ENCODE measurements around the gene GAPVD1. TPM values are rescaled to one million over a fixed set of nuclear protein-coding genes. Genes with fewer than 3 reads are reported as not detected.
"Not testable (repeated sequence)": the region's sequence is repeated elsewhere in the genome, so short reads cannot be mapped to it uniquely, and the experiment has no call there.

The GAPVD1 gene
- total RNA-seq, 1 donor, result 88.9 TPM

GRCh38 chr9:125258160-125258785 is 3.4 kb upstream of the GAPVD1 start:
- no peak overlapping the region for H3K4me3 ChIP-seq (ENCODE audit: low read depth, low read length)
- no peak for DNase-seq (ENCODE audit: low read depth)
- no peak for TF ChIP-seq CTCF (IDR thresholded peaks at IDR 0.05; ENCODE audit: insufficient read depth, low read depth, low read length)

GRCh38 chr9:125258832-125259534 is 2.6 kb upstream of the GAPVD1 start:
- H3K4me3 ChIP-seq (ENCODE audit: low read depth, low read length), result no peak overlapping the region
- TF ChIP-seq CTCF (IDR thresholded peaks at IDR 0.05; ENCODE audit: insufficient read depth, low read depth, low read length), result no peak
- no peak for DNase-seq (ENCODE audit: low read depth)

GRCh38 chr9:125260561-125260960 is 1.1 kb upstream of the GAPVD1 start:
- DNase-seq (ENCODE audit: low read depth), result peak; percentile 31

GRCh38 chr9:125262294-125262991 is 817 bp downstream of the GAPVD1 start:
- H3K4me3 ChIP-seq (ENCODE audit: low read depth, low read length), result peak overlapping the region; percentile 94
- TF ChIP-seq CTCF (IDR thresholded peaks at IDR 0.05; ENCODE audit: insufficient read depth, low read depth, low read length), result no peak
- DNase-seq (ENCODE audit: low read depth), result peak; percentile 24

More at GRCh38 chr9:125260561-125260960, 1.1 kb upstream of the GAPVD1 start:
- TF ChIP-seq CTCF (IDR thresholded peaks at IDR 0.05; ENCODE audit: insufficient read depth, low read depth, low read length), result no peak
- no peak overlapping the region for H3K4me3 ChIP-seq (ENCODE audit: low read depth, low read length)

GRCh38 chr9:125264068-125264467 is 2.4 kb downstream of the GAPVD1 start:
- not testable (repeated sequence) for DNase-seq (ENCODE audit: low read depth); H3K4me3 ChIP-seq (ENCODE audit: low read depth, low read length)

- no peak overlapping the region for H3K4me3 ChIP-seq (ENCODE audit: low read depth, low read length)
- no peak for DNase-seq (ENCODE audit: low read depth)
- TF ChIP-seq CTCF (IDR thresholded peaks at IDR 0.05; ENCODE audit: insufficient read depth, low read depth, low read length), result no peak
These were observed 6.9 kb downstream of the GAPVD1 start for GRCh38 chr9:125268394-125269013.

- no peak for DNase-seq (ENCODE audit: low read depth)
- no peak overlapping the region for H3K4me3 ChIP-seq (ENCODE audit: low read depth, low read length)
- no peak for TF ChIP-seq CTCF (IDR thresholded peaks at IDR 0.05; ENCODE audit: insufficient read depth, low read depth, low read length)
These were observed 7.4 kb downstream of the GAPVD1 start for GRCh38 chr9:125269014-125269397.

Measured in fibroblast of villous mesenchyme (primary cell).